ENCODE results near the gene TACR1.

The TACR1 gene

GRCh38 chr2:75055142-75055819 lies 144.0 kb downstream of the TACR1 start:
- intact Hi-C loops (cut with DNase I): no loop called here
- no peak for DNase-seq

DNA sequence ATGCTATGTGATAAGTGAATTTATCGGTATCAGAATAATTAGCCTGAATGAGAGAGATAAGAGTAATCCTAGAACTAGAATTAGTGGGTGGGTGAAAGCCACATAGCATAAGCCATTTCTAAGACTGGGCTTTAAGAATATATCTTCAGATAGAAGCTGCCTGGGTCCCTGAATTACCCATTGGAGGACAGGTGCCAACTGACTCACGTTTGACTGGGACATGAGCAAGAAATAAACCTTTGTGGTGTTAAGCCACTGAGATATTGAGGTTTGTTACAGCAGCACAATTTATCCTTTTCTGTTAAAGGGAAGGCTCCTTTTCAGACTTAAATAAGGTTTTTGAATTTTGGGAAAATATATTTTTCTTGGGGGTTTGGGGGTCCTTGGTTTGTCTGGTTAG lies 145.0 kb downstream of the TACR1 start:
- no peak for DNase-seq
- intact Hi-C loops (cut with DNase I): no loop called here

DNA sequence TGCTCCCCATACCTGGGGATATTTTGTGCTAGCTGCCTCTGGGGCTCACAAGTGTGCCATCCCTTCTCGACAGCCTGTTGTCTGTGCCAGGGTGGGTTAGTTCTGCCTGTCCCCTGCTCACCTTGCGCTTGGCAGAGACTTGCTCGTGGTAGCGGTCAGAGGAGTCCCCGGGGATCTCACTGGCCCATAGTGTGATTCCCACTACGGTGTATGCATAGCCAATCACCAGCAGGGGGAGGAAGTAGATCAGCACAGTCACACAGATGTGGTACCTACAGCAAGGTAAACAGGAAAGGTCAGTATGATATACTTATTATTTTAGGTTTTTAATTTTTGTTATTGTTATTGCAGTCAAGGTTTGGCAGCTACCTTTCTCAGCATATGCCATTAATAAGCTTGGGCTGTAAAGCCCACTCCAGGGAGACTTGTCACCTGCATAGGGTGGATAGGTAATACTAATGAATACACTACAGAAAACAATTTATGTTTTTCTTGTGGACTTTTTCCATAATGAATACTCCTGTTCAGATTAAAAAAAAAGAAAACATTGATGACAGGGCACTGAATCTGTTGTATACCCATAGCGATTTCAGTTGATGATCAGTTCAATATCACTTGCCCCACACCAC lies 145.7 kb downstream of the TACR1 start:
- no peak for DNase-seq
- intact Hi-C loops (cut with DNase I): no loop called here

- intact Hi-C loops (cut with DNase I): no loop called here
- DNase-seq: no peak
Observed at GRCh38 chr2:75047992-75048625, 151.2 kb downstream of the TACR1 start.

GRCh38 chr2:75047189-75047991 lies 151.9 kb downstream of the TACR1 start:
- intact Hi-C loops (cut with DNase I): no loop called here
- DNase-seq: no peak

DNA sequence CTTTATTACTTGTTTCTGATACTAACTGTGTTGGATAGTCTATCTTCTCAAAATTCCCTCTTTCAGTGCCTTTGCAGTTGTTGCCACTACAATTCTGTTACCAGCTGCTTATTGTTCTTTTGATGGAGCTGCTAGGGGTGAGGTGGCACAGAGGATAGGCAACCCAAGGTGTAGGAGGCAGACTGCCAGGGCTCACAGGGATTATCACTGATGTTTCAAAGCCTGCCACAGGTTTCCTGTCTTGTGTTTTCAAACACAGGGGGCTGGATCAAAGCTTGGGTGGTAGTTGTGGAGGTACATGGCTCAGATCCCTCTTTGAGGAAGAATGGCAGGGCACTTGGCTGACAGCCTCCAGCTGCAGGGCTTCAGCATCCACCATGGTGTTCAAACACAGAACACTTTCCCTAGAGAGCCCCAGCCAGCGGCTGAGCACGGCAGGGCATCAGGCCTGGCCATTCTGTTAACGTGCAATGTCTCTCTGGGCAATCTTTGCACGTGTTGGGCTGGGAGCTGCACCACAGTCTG lies 153.7 kb downstream of the TACR1 start:
- DNase-seq: no peak
- intact Hi-C loops (cut with DNase I): no loop called here

- no peak for DNase-seq
- intact Hi-C loops (cut with DNase I): no loop called here
Observed at GRCh38 chr2:75044291-75044690, 155.0 kb downstream of the TACR1 start.

DNA sequence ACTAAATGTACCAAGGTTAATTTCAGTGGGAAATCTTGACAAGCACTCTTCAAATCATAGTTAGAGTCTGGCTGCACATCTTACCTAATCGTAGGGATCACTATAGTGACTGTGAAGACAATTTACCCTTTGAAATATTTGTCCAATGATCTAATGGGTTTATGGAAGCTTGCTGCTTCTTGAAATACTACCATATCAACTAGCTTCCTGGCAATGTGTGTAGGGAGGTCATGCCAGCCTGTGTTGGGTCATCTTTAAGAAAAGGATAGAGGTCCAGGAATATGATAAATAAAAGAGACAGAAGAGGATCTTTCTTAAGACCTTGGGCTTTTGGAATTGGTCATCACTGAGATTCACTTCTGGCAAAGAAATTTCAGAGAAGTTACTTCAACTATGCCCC lies 156.5 kb downstream of the TACR1 start:
- intact Hi-C loops (cut with DNase I): no loop called here

GRCh38 chr2:75041731-75042600 lies 157.4 kb downstream of the TACR1 start:
- no peak for DNase-seq
- intact Hi-C loops (cut with DNase I): no loop called here

More for the DNA sequence above, 156.5 kb downstream of the TACR1 start:
- no peak for DNase-seq

GRCh38 chr2:75041226-75041625 lies 158.1 kb downstream of the TACR1 start:
- intact Hi-C loops (cut with DNase I): no loop called here
- no peak for DNase-seq

- DNase-seq: no peak
- intact Hi-C loops (cut with DNase I): no loop called here
Observed at GRCh38 chr2:75035444-75036353, 163.6 kb downstream of the TACR1 start.

DNA sequence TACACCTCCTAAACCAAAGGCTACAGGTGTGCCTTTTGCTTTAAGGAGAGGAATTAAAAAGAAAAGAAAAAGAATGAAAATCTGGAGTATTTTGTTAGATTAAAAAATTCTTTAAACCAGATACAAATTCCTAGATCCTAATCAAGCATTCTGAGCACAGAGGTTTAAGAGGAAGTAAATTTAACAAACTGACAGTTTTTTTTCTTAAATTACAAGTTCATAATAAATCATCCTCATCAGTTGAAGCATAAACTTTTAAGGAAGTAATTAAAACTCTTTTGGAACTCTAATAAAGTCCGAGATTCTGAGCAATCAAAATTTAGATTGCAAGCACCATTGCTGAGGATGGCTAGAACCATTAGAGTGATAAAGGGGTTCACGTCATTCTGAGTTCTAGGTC lies 165.8 kb downstream of the TACR1 start:
- intact Hi-C loops (cut with DNase I): no loop called here
- no peak for DNase-seq

DNA sequence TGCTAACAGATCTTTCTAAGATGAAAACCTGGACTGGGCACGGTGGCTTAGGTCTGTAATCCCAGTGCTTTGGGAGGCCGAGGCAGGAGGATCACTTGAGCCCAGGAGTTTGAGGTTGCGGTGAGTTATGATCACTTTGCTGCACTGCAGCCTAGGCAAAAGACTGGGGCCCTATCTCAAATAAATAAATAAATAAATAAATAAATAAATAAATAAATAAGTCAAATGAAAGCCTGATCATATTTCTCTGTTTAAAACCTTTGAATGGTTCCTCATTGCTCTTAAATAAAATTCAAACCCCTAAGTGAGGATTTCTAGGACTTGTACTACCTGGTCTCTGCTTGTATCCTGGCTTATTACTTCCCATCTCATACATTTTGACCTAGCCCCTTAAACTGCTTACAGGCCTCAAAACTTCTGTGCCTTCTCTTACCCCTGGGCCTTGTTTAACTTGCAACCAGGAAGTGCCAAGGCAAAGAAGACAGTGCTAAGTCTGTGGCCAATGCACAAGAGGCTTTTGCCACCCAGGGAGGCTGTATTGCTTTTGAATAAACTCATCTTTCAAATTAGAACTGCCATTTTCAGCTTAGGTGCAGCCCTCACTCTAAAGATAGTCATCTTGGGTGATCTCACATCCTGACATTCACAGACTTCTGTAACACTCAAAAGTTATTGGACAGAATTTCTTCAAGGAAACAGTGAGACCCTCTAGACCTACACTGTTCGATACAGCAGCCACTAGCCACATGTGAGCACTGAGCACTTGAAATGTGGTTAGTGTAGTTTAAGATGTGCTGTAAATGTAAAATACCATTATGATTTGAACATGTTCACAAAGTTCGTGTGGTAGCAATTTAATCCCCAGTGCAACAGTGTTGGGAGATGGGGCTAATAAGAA lies 167.2 kb downstream of the TACR1 start:
- DNase-seq: no peak
- intact Hi-C loops (cut with DNase I): no loop called here

DNA sequence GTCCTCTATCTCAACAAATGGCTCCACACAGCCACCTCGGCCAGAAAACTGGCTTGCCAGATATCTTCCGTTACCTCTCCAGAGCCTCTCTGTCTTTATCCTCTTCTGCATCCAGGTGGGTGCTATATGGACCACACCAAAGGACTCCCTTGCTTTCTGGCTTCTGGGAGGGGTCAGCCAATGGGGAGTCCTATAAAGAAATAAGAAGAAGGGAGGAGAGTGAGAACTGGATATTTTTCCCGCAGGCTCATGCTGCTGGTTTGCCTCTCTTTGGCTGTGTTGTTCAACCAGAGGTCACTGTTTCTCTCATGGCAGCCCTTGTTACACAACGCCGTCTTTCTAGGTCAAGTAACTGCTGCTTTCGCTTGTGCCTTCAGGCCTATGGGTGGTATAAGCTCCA lies 168.1 kb downstream of the TACR1 start:
- intact Hi-C loops (cut with DNase I): no loop called here
- no peak for DNase-seq

DNA sequence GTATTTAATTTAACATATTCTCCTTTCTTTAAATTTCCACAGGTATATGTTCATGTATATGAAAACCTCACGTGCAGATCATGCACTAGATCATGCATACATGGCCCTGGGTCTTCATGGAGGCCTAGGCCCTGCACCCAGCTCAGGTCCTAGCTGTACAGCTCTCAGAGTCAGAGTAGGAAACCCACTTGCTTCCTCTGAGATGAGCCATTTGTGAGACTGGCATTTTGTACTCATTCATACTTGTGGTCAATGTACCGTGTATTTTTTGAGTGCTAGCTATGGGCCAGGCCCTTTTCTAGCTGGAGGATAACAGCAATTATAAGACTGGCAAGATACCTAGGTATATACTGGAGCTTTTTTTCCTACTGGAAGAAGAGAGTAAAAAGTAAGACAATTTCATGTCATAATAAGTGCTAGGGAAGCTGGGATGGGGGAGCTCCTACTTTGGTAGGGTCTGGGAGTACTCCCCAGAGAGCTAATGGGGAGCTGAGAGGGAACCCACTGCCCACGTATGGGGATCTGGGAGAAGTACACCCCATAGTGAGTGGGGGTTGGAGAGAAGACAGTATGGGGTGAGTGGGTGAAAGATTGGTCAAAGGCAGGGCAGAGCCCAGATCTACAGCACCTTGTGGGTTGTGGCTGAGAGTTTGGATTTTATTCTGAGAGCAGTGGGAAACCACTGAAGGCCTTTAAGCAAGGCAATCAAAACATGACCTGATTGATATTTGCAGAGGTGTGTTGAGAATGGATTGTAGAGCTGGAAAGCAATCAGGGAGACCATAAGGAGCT lies 168.9 kb downstream of the TACR1 start:
- intact Hi-C loops (cut with DNase I): no loop called here

GRCh38 chr2:75027886-75028285 lies 171.4 kb downstream of the TACR1 start:
- intact Hi-C loops (cut with DNase I): no loop called here
- no peak for DNase-seq

More for the DNA sequence above, 168.9 kb downstream of the TACR1 start:
- DNase-seq: no peak
